Neural progenitor cell (in vitro differentiated cells): ENCODE measurements around the gene GYG1. TPM values are rescaled to one million over a fixed set of nuclear protein-coding genes. Genes with fewer than 3 reads are reported as not detected.

ENCODE experiments used
- DNase-seq: peaks from one replicate; pipeline ENCODE4 v3.0.0-alpha.2; 2016; ENCODE audit warnings: low spot score
- H2AFZ ChIP-seq: fragments of 200-600 bp; sonication (generic); replicated peaks from 2 replicates; pipeline ENCODE4 v1.6.1; 2016; ENCODE audit warnings: antibody characterized with exemption
- H3F3A ChIP-seq: fragments of 200-600 bp; sonication (generic); 2 replicates; pipeline ENCODE4 v1.6.1; 2016; ENCODE audit warnings: antibody characterized with exemption, low read depth
- H3K27ac ChIP-seq: fragments of 200-600 bp; sonication (generic); 2 replicates; pipeline ENCODE4 v1.5.1; 2016; ENCODE audit warnings: mild to moderate bottlenecking
- H3K27me3 ChIP-seq: fragments of 200-600 bp; sonication (generic); 2 replicates; pipeline ENCODE4 v1.6.1; 2016; ENCODE audit warnings: mild to moderate bottlenecking, moderate library complexity
- H3K36me3 ChIP-seq: fragments of 200-600 bp; sonication (generic); 2 replicates; pipeline ENCODE4 v1.5.1; 2016
- H3K4me1 ChIP-seq: fragments of 200-600 bp; sonication (generic); 2 replicates; pipeline ENCODE4 v1.6.1; 2016; ENCODE audit warnings: mixed run types
- H3K4me2 ChIP-seq: fragments of 200-600 bp; sonication (generic); 2 replicates; pipeline ENCODE4 v1.6.1; 2016
- H3K4me3 ChIP-seq: fragments of 200-600 bp; sonication (generic); 2 replicates; pipeline ENCODE4 v1.5.1; 2016
- H3K79me2 ChIP-seq: fragments of 200-600 bp; sonication (generic); 2 replicates; pipeline ENCODE4 v1.6.1; 2016; ENCODE audit warnings: low read depth
- H3K9ac ChIP-seq: fragments of 200-600 bp; sonication (generic); 2 replicates; pipeline ENCODE4 v1.6.1; 2016
- H3K9me3 ChIP-seq: fragments of 200-600 bp; sonication (generic); 2 replicates; pipeline ENCODE4 v1.5.1; 2016; ENCODE audit warnings: low read depth
- H4K20me1 ChIP-seq: fragments of 200-600 bp; sonication (generic); 2 replicates; pipeline ENCODE4 v1.6.1; 2016; ENCODE audit warnings: low read depth
- H3K27ac Mint-ChIP-seq: 3 replicates; pipeline ENCODE4 v1.8.0; 2021; ENCODE audit warnings: mixed read lengths
- H3K27me3 Mint-ChIP-seq: 2 replicates; pipeline ENCODE4 v1.8.0; 2022; ENCODE audit warnings: low read depth, mild to moderate bottlenecking, inconsistent platforms, moderate library complexity, mixed read lengths; ENCODE audit not compliant: insufficient read depth
- H3K36me3 Mint-ChIP-seq: 3 replicates; pipeline ENCODE4 v1.8.0; 2021; ENCODE audit warnings: mixed read lengths
- H3K4me1 Mint-ChIP-seq: 3 replicates; pipeline ENCODE4 v1.8.0; 2021; ENCODE audit warnings: mixed read lengths
- H3K4me3 Mint-ChIP-seq: 3 replicates; pipeline ENCODE4 v1.8.0; 2021; ENCODE audit warnings: mild to moderate bottlenecking, moderate library complexity, mixed read lengths
- H3K9me3 Mint-ChIP-seq: 3 replicates; pipeline ENCODE4 v1.8.0; 2020; ENCODE audit warnings: mixed read lengths
- CTCF ChIP-seq: fragments of 200-600 bp; sonication (generic); IDR thresholded peaks from 2 replicates; pipeline ENCODE4 v1.5.1; 2017; ENCODE audit warnings: antibody characterized with exemption, mild to moderate bottlenecking
- EZH2 ChIP-seq: fragments of 200-600 bp; sonication (generic); IDR thresholded peaks from 2 replicates; pipeline ENCODE4 v1.6.1; 2017; ENCODE audit warnings: antibody characterized with exemption, mild to moderate bottlenecking, moderate library complexity
- EZH2phosphoT487 ChIP-seq: fragments of 200-600 bp; sonication (generic); IDR thresholded peaks from 2 replicates; pipeline ENCODE4 v1.6.1; 2017; ENCODE audit warnings: antibody characterized with exemption
- total RNA-seq: library from RNA; depleted of rRNA; stranded (reverse); fragments of >200 nt; gene quantifications from 2 replicates; pipeline ENCODE4 v1.2.3, GENCODE V29; 2015; ENCODE audit warnings: low replicate concordance

Gene GYG1
- total RNA-seq, 1 donor from 2014 or later = 22.0 TPM

GRCh38 chr3:149026718-149027117, 35.4 kb downstream of the GYG1 start:
- H3K4me1 Mint-ChIP-seq = no peaks in the 10 kb centered on the region
- Histone ChIP-seq H3K27ac (no peak overlapping the region), H3K4me1 (no peaks in the 10 kb centered on the region), H3K9me3 (peaks cover 4% of the 10 kb centered on the region), H4K20me1 (no peaks in the 10 kb centered on the region), H3K27me3 (no peaks in the 10 kb centered on the region), H2AFZ (no peak overlapping the region), H3K9ac (no peak overlapping the region), H3K79me2 (no peaks in the 10 kb centered on the region), H3K4me2 (no peak overlapping the region), H3K4me3 (no peak overlapping the region), H3F3A (no peaks in the 10 kb centered on the region), H3K36me3 (no peaks in the 10 kb centered on the region)
- peaks cover 17% of the 10 kb centered on the region for H3K9me3 Mint-ChIP-seq
- peaks cover 43% of the 10 kb centered on the region for H3K36me3 Mint-ChIP-seq
- H3K27me3 Mint-ChIP-seq = no peaks in the 10 kb centered on the region
- no peak overlapping the region for H3K4me3 Mint-ChIP-seq
- no peak overlapping the region for H3K27ac Mint-ChIP-seq
- DNase-seq = no peak
- TF ChIP-seq EZH2phosphoT487 (no peak), EZH2 (no peak), CTCF (no peak)

- no peak overlapping the region for H2AFZ ChIP-seq
- no peak overlapping the region for H3K9ac ChIP-seq
- DNase-seq = no peak
- no peaks in the 10 kb centered on the region for H3K27me3 ChIP-seq
- Mint-ChIP-seq H3K36me3 (peaks cover 38% of the 10 kb centered on the region), H3K9me3 (peaks cover 8% of the 10 kb centered on the region), H3K4me3 (no peak overlapping the region), H3K27me3 (peaks cover 2% of the 10 kb centered on the region), H3K4me1 (no peaks in the 10 kb centered on the region), H3K27ac (no peak overlapping the region)
- H3K9me3 ChIP-seq = no peaks in the 10 kb centered on the region
- H3K79me2 ChIP-seq = no peaks in the 10 kb centered on the region
- H3K36me3 ChIP-seq = peaks cover 17% of the 10 kb centered on the region
- H3K4me3 ChIP-seq = no peak overlapping the region
- H4K20me1 ChIP-seq = no peaks in the 10 kb centered on the region
- no peaks in the 10 kb centered on the region for H3F3A ChIP-seq
- H3K4me2 ChIP-seq = no peak overlapping the region
- no peak overlapping the region for H3K27ac ChIP-seq
- no peak for TF ChIP-seq EZH2phosphoT487
- no peak for TF ChIP-seq CTCF
- no peak for TF ChIP-seq EZH2
- H3K4me1 ChIP-seq = no peaks in the 10 kb centered on the region
These were observed 39.8 kb downstream of the GYG1 start for GRCh38 chr3:149031096-149031495.

GRCh38 chr3:149037684-149038083, 46.3 kb downstream of the GYG1 start:
- Histone ChIP-seq H3K4me1 (no peaks in the 10 kb centered on the region), H4K20me1 (no peaks in the 10 kb centered on the region), H3K79me2 (no peaks in the 10 kb centered on the region), H3K27ac (no peak overlapping the region), H3K9ac (no peak overlapping the region), H3K36me3 (peaks cover 28% of the 10 kb centered on the region), H2AFZ (no peak overlapping the region), H3K4me2 (no peak overlapping the region), H3K4me3 (no peak overlapping the region), H3K27me3 (no peaks in the 10 kb centered on the region), H3F3A (no peaks in the 10 kb centered on the region), H3K9me3 (no peaks in the 10 kb centered on the region)
- Mint-ChIP-seq H3K4me1 (no peaks in the 10 kb centered on the region), H3K27me3 (peaks cover 2% of the 10 kb centered on the region), H3K27ac (no peak overlapping the region), H3K9me3 (no peaks in the 10 kb centered on the region), H3K36me3 (peaks cover 24% of the 10 kb centered on the region), H3K4me3 (no peak overlapping the region)
- TF ChIP-seq EZH2 (no peak), EZH2phosphoT487 (no peak), CTCF (no peak)
- DNase-seq = no peak

- Mint-ChIP-seq H3K27ac (no peak overlapping the region), H3K9me3 (no peaks in the 10 kb centered on the region), H3K27me3 (peaks cover 2% of the 10 kb centered on the region), H3K36me3 (peaks cover 27% of the 10 kb centered on the region), H3K4me3 (no peak overlapping the region), H3K4me1 (no peaks in the 10 kb centered on the region)
- H3K9ac ChIP-seq = no peak overlapping the region
- H3K4me2 ChIP-seq = no peak overlapping the region
- no peaks in the 10 kb centered on the region for H3K79me2 ChIP-seq
- no peak overlapping the region for H3K27ac ChIP-seq
- no peaks in the 10 kb centered on the region for H4K20me1 ChIP-seq
- H3K9me3 ChIP-seq = no peaks in the 10 kb centered on the region
- no peaks in the 10 kb centered on the region for H3K27me3 ChIP-seq
- H3F3A ChIP-seq = no peaks in the 10 kb centered on the region
- no peak for DNase-seq
- no peak overlapping the region for H2AFZ ChIP-seq
- H3K36me3 ChIP-seq = peaks cover 23% of the 10 kb centered on the region
- H3K4me3 ChIP-seq = no peak overlapping the region
- H3K4me1 ChIP-seq = no peaks in the 10 kb centered on the region
- TF ChIP-seq CTCF = no peak
- no peak for TF ChIP-seq EZH2phosphoT487
- TF ChIP-seq EZH2 = no peak
These were observed 47.0 kb downstream of the GYG1 start for GRCh38 chr3:149038322-149038721.
